IPS-20b (cell line): ENCODE data around the gene CD48.
"Not testable (repeated sequence)": the region's sequence is repeated elsewhere in the genome, so short reads cannot be mapped to it uniquely, and the experiment has no call there.

ENCODE experiments used
- H3K27ac ChIP-seq: one replicate; pipeline ENCODE4 v1.5.1; 2013; ENCODE audit warnings: low read length
- H3K27me3 ChIP-seq: 2 replicates; pipeline ENCODE4 v1.6.1; 2013; ENCODE audit warnings: mild to moderate bottlenecking, low read length, inconsistent platforms; ENCODE audit not compliant: insufficient read depth
- H3K36me3 ChIP-seq: 2 replicates; pipeline ENCODE4 v1.6.1; 2013; ENCODE audit warnings: low read depth, mild to moderate bottlenecking, inconsistent platforms, low read length, moderate library complexity; ENCODE audit not compliant: insufficient read depth
- H3K4me1 ChIP-seq: 2 replicates; pipeline ENCODE4 v1.6.1; 2013; ENCODE audit warnings: mild to moderate bottlenecking, control low read depth, inconsistent platforms, low read length, moderate library complexity; ENCODE audit not compliant: insufficient read depth
- H3K4me3 ChIP-seq: 2 replicates; pipeline ENCODE4 v1.5.1; 2013; ENCODE audit warnings: mild to moderate bottlenecking, low read length, inconsistent platforms
- H3K9ac ChIP-seq: 2 replicates; pipeline ENCODE4 v1.6.1; 2013; ENCODE audit warnings: low read depth, mild to moderate bottlenecking, inconsistent platforms, low read length, moderate library complexity
- H3K9me3 ChIP-seq: 2 replicates; pipeline ENCODE4 v1.6.1; 2013; ENCODE audit warnings: mild to moderate bottlenecking, low read depth, low read length, inconsistent platforms; ENCODE audit not compliant: insufficient read depth

The CD48 gene

DNA sequence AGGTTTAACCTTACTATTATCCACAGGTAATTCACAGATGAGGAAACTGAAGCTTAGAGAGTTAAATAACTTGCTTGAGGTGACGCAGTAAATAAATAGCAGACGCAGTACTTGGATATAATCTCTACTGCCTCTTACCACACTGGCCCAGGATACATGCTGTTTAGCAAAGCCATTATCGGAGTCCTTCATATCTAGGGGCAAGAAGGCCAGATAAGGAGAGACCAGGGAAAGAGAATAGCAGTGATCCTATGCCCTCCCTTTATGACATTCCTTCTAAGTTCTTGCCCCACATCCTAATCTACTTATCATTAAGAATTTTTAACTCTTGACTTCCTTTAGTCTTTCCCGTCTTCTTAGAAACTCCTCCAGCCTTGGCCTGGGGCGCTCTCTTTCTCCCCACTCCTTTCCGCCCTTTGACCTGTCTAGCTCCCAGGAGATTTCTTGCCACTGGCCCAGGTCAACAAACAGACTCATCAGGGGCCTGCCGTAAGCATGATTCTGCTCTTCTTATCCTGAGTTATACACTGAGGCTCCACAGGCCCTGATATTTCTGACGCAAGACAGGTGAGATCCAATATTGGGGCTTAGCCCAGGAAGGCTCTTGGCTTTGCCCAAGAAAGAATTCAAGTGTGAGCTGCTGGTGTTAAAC, 53.3 kb downstream of the CD48 start:
- H3K4me3 ChIP-seq = no peak overlapping the region
- no peaks in the 10 kb centered on the region for H3K36me3 ChIP-seq
- H3K27me3 ChIP-seq = no peaks in the 10 kb centered on the region
- no peak overlapping the region for H3K9ac ChIP-seq
- no peaks in the 10 kb centered on the region for H3K9me3 ChIP-seq
- no peak overlapping the region for H3K27ac ChIP-seq
- peaks cover 1% of the 10 kb centered on the region; the same call in 1 of the 2 replicates for H3K4me1 ChIP-seq

DNA sequence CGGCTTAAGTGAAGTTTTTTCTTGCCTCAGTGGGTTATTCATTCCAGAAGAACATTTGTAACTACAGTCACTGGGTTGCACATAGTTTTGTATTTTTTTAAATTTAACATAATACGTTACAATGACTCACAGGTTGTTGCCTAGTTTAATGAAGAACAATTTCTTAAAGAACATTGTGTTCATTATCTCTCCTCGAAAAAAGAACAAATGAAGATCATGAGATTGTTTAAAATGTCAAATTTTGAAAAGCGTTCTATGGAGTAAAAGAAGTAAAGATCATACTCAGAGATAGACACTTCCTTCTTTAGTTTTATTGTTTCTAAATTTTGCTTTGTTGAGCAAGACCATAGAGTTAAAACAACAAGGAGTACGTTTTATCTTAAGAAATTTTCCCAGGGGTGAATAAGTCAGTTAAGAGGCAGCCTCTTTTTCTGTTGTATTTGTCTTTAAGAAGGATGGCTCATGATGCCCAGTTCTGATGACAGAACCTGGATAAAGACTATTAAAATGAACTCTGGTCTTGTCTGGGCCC, 54.3 kb downstream of the CD48 start:
- no peaks in the 10 kb centered on the region for H3K9me3 ChIP-seq
- H3K27ac ChIP-seq = no peak overlapping the region
- no peaks in the 10 kb centered on the region for H3K27me3 ChIP-seq
- no peaks in the 10 kb centered on the region for H3K36me3 ChIP-seq
- peaks cover 11% of the 10 kb centered on the region; the same call in 1 of the 2 replicates for H3K4me1 ChIP-seq
- no peak overlapping the region for H3K9ac ChIP-seq
- no peak overlapping the region for H3K4me3 ChIP-seq

DNA sequence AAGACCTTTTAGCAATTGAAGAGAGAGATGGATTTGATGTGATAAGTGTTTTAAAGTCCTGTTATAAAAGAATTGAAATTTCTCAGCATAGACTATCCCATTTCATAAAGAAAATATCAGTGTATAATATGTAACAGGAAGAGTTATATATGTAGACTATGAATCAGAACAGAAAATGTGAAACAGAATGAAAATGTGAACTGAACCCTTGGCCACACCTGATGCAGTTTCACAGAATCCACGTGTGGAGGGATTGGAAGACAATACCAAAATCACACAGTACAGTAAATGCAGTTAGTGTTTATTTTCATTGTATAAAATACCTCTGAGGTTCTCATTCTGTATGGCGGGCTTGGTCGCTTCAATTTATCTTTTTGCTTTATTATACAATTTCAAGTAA, 54.9 kb downstream of the CD48 start:
- no peak overlapping the region for H3K4me3 ChIP-seq
- H3K9ac ChIP-seq = no peak overlapping the region
- H3K36me3 ChIP-seq = no peaks in the 10 kb centered on the region
- H3K9me3 ChIP-seq = no peaks in the 10 kb centered on the region
- H3K4me1 ChIP-seq = peaks cover 16% of the 10 kb centered on the region
- H3K27ac ChIP-seq = no peak overlapping the region
- no peaks in the 10 kb centered on the region for H3K27me3 ChIP-seq

DNA sequence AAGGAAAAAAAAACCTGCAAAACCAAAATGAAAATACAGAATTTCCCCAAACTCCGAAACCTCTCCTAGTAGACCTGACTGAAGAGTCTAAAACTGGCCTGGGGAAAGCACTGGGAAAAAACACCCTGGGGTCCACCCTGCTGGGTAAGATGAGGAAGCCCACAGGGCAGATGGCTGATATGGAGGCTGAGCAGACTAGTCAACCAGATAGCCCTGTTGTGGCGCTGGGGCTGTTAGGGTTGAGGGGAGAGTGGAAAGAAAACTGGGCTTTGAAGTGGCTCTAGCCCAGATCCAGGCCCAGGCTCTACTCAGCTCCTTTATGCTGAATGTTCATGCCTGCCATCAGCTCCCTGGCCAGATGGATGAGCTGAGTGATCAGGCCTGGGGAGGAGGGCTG, 58.0 kb downstream of the CD48 start:
- H3K4me3 ChIP-seq = no peak overlapping the region
- peak overlapping the region; percentile 71 for H3K27ac ChIP-seq
- no peaks in the 10 kb centered on the region for H3K27me3 ChIP-seq
- H3K4me1 ChIP-seq = peaks cover 24% of the 10 kb centered on the region
- H3K9me3 ChIP-seq = no peaks in the 10 kb centered on the region
- H3K36me3 ChIP-seq = no peaks in the 10 kb centered on the region
- no peak overlapping the region; the same call in 1 of the 2 replicates for H3K9ac ChIP-seq

DNA sequence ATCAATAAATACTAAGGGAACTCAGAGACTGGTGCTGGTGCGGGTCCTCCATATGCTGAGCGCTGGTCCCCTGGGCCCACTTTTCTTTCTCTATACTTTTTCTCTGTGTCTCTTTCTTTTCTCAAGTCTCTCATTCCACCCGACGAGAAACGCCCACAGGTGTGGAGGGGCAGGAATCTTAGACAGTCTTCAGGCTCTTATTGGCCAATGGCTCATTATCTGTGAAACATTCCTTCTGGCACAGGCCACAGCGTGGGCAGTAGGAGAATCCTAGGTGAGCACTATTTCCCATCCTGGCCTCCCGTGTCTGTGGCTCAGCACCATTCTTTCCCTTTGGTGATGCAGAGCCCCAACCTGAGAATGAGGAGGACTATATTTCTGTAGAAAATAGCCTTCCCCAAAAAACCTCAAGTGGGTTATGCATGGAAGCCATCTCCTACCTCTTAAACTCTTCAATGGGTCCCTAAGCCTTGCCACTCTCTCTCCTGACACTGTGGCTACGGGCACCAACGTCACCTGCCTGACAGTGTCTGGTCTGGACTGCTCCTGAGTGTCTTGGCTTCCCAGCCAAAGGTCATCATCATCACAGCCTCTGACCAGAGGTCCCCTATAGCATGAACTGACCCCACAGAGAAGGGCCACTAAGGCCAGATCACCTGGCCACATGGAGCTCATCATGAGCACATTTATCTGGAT, 58.5 kb downstream of the CD48 start:
- Histone ChIP-seq H3K27ac (peak overlapping the region; percentile 71), H3K4me1 (peaks cover 24% of the 10 kb centered on the region), H3K9me3 (no peaks in the 10 kb centered on the region), H3K9ac (peak overlapping the region; percentile 57; the same call in 1 of the 2 replicates), H3K36me3 (no peaks in the 10 kb centered on the region), H3K27me3 (no peaks in the 10 kb centered on the region), H3K4me3 (no peak overlapping the region)

DNA sequence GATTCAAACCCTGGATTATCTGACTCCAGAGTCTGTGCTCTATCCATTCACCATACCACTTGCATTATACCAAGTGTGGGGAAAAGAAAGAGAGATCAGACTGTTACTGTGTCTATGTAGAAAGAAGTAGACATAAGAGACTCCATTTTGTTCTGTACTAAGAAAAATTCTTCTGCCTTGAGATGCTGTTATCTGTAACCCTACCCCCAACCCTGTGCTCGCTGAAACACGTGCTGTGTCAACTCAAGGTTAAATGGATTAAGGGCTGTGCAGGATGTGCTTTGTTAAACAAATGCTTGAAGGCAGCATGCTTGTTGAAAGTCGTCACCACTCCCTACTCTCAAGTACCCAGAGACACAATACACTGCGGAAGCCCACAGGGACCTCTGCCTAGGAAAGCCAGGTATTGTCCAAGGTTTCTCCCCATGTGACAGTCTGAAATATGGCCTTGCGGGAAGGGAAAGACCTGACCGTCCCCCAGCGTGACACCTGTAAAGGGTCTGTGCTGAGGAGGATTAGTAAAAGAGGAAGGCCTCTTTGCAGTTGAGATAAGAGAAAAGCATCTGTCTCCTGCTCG, 59.5 kb downstream of the CD48 start:
- Histone ChIP-seq H3K4me3 (peak overlapping the region; percentile 21; the same call in 1 of the 2 replicates), H3K27ac (peak overlapping the region; percentile 71), H3K4me1 (peaks cover 24% of the 10 kb centered on the region), H3K9ac (peak overlapping the region; percentile 57; the same call in 1 of the 2 replicates)
- H3K9me3 ChIP-seq, H3K36me3 ChIP-seq, H3K27me3 ChIP-seq: not testable (repeated sequence)

DNA sequence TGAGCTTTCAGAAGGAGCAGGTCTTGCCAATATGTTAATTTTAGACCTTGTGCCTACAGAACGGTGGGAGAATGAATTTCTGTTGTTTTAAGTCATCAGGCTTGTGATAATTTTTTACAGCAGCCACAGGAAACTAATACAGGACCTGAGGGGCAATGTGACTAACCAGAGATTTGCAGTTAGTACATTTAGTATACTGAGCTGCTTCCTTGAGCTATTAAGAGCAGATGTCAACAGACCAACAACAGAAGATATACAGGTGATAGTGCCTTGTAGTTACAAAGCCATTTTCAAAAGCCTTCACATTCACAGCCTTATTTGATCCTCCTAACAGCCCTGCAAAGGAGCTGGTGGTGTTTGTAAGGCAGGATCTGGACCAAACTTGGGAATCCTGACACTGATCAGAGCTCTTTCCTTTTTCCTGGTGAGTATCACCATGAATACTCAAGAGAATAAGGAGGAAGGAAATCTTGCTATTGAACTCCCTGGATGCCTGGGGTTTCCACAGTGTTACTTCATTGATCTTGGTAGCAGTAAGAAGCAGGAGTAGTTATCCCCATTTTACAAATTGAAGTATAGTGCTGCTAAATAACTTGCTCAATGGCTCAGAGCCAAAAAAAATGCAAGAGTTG, 60.1 kb downstream of the CD48 start:
- Histone ChIP-seq H3K27me3 (no peaks in the 10 kb centered on the region), H3K4me1 (peaks cover 24% of the 10 kb centered on the region), H3K9ac (peak overlapping the region; percentile 55; the same call in 1 of the 2 replicates), H3K4me3 (0 out of 2 replicates have a peak overlapping the region, but pooled peaks have one; percentile 8), H3K27ac (peak overlapping the region; percentile 52), H3K9me3 (no peaks in the 10 kb centered on the region), H3K36me3 (no peaks in the 10 kb centered on the region)

DNA sequence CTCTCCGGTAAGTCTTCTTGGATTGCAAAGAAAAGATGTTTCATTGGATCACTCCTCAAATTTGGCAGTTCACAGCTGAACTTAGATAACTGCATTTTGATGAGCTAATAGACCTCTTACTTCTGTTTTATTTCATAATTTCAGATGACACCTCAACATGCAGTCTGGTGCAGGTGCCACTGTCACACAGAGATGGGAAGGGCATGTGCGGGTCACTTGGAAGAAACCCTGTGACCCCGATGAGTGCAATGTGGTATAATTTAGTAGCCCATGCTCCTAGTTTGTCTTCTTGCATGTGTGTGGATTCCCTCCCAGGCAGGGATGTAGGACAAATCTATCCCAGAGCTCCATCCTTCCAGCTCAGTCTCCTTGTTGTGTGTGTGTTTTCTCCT, 64.3 kb downstream of the CD48 start:
- H3K27me3 ChIP-seq = no peaks in the 10 kb centered on the region
- H3K27ac ChIP-seq = no peak overlapping the region
- H3K4me3 ChIP-seq = no peak overlapping the region
- no peaks in the 10 kb centered on the region for H3K36me3 ChIP-seq
- no peak overlapping the region for H3K9ac ChIP-seq
- H3K4me1 ChIP-seq = peaks cover 13% of the 10 kb centered on the region
- no peaks in the 10 kb centered on the region for H3K9me3 ChIP-seq

DNA sequence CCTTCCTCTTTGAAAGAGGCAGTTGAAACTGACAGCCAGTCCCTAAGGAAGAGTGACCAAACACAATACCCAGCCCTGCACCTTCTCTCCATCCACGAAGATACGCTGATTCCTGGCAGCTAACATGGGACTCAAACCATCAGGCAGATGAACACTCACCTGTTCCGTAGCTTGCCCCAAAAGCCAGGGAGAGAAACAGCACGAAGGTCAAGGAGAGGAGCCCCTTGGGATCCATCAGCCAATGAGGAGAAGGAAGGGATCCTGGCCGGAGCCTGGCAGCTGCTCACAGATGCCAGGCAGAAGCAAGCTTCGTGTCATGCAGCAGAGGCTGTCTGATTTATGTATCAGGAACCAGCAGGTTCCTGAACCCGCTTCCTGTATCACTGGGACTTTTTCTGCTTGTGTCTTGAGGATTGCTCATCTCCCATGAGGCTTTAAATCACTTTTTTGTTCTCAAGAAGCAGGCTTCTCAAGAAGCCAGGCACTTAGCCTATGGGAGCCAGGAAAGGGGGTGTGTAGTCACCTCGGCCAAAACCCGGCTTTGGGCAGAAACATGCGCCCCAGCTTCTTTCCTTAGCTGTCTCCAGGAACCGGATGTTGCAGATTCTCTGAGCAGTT, 64.8 kb downstream of the CD48 start, which contains the start of gene SLAMF1:
Gene SLAMF1, minus strand, starts transcription at position 334 of the 618 bp plus-strand sequence. Its CDS starts 99 bp downstream, at position 235.
- Histone ChIP-seq H3K27ac (no peak within 1 kb of the TSS), H3K27me3 (no peaks in the 10 kb centered on the region), H3K9me3 (no peaks in the 10 kb centered on the region), H3K4me3 (no peak within 1 kb of the TSS), H3K4me1 (peaks cover 9% of the 10 kb centered on the region), H3K9ac (no peak within 1 kb of the TSS), H3K36me3 (no peaks in the 10 kb centered on the region)

DNA sequence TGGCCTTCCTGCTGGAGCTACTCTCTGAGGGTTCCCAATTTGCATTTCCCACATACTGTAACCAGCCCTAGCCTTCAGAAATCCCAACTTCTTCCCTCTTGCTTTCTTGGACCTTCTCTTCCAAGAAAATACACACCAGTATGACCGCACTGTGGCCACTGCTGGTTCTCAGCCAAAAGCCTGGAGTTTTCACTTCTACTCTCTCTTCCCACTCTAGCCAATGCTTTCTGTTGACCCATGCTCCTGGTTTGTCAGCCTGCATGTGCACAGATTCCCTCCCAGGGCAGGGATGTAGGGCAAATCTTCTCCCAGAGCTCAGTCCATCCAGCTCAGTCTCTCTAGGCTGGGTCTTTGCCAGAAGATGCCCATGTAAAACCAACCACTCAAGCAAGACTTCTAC, 65.4 kb downstream of the CD48 start:
- Histone ChIP-seq H3K9me3 (no peaks in the 10 kb centered on the region), H3K9ac (no peak overlapping the region), H3K27ac (no peak overlapping the region), H3K4me1 (peaks cover 3% of the 10 kb centered on the region; the same call in 1 of the 2 replicates), H3K36me3 (no peaks in the 10 kb centered on the region), H3K4me3 (no peak overlapping the region), H3K27me3 (no peaks in the 10 kb centered on the region)
